CD4-positive, alpha-beta memory T cell (primary cell): ENCODE data around the gene SUMF1. TPM values are rescaled to one million over a fixed set of nuclear protein-coding genes. Genes with fewer than 3 reads are reported as not detected.
"Not testable (repeated sequence)": the region's sequence is repeated elsewhere in the genome, so short reads cannot be mapped to it uniquely, and the experiment has no call there.

ENCODE experiments used
- CTCF ChIA-PET: fragments of 350-600 bp; sonication (Branson Sonifier 250); formaldehyde crosslinking; loops from one replicate; lab custom pipeline; 2021; ENCODE audit warnings: inconsistent platforms; ENCODE audit not compliant: partially characterized antibody; lab: Charles Lee
- POLR2A ChIA-PET: fragments of 350-600 bp; sonication (Branson Sonifier 250); formaldehyde crosslinking; loops from one replicate; lab custom pipeline; 2021; ENCODE audit not compliant: partially characterized antibody; lab: Charles Lee
- DNase-seq, 5 donors: peaks; one replicate each; pipeline versions ENCODE4 v3.0.0 to v3.0.0-alpha.2; 2020 to 2022; ENCODE audit warnings: mixed read lengths in 1 of 5
- H3K27ac ChIP-seq: one replicate; pipeline ENCODE4 v1.7.0; 2013; ENCODE audit warnings: low read depth, low read length
- H3K27me3 ChIP-seq: 2 replicates; pipeline ENCODE4 v1.7.0; 2013; ENCODE audit warnings: mild to moderate bottlenecking, low read length, moderate library complexity; ENCODE audit not compliant: insufficient read depth
- H3K36me3 ChIP-seq: 2 replicates; pipeline ENCODE4 v1.7.0; 2013; ENCODE audit warnings: mild to moderate bottlenecking, low read length, moderate library complexity; ENCODE audit not compliant: insufficient read depth
- H3K4me1 ChIP-seq: 2 replicates; pipeline ENCODE4 v1.7.0; 2013; ENCODE audit warnings: mild to moderate bottlenecking, low read length, moderate library complexity; ENCODE audit not compliant: insufficient read depth
- H3K4me3 ChIP-seq, 2 donors: one replicate each; pipeline ENCODE4 v1.7.0; 2013; ENCODE audit warnings: low read length in 2 of 2, mild to moderate bottlenecking in 1 of 2
- H3K9me3 ChIP-seq, 2 donors: one replicate each; pipeline ENCODE4 v1.7.0; 2013; ENCODE audit warnings: low read length in 2 of 2, control low read depth in 1 of 2; ENCODE audit not compliant: control insufficient read depth in 1 of 2
- H3K27ac Mint-ChIP-seq, 7 donors: one replicate each; pipeline ENCODE4 v1.8.0; 2020 to 2021; ENCODE audit warnings: mixed read lengths in 7 of 7, mild to moderate bottlenecking in 6 of 7, inconsistent platforms in 3 of 7, moderate library complexity in 3 of 7
- H3K27me3 Mint-ChIP-seq, 2 donors: one replicate each; pipeline ENCODE4 v1.8.0; 2020 to 2021; ENCODE audit warnings: mixed read lengths in 2 of 2
- H3K36me3 Mint-ChIP-seq, 2 donors: one replicate each; pipeline ENCODE4 v1.8.0; 2020 to 2021; ENCODE audit warnings: mixed read lengths in 2 of 2, inconsistent platforms in 1 of 2, mild to moderate bottlenecking in 1 of 2
- H3K4me1 Mint-ChIP-seq, 4 donors: one replicate each; pipeline ENCODE4 v1.8.0; 2020 to 2021; ENCODE audit warnings: mixed read lengths in 4 of 4, mild to moderate bottlenecking in 1 of 4
- H3K4me3 Mint-ChIP-seq, 8 donors: one replicate each; pipeline ENCODE4 v1.8.0; 2020 to 2021; ENCODE audit warnings: mixed read lengths in 8 of 8, mild to moderate bottlenecking in 7 of 8, moderate library complexity in 6 of 8, inconsistent platforms in 3 of 8
- H3K9me3 Mint-ChIP-seq, 8 donors: one replicate each; pipeline ENCODE4 v1.8.0; 2020 to 2021; ENCODE audit warnings: mixed read lengths in 8 of 8, mild to moderate bottlenecking in 5 of 8, inconsistent platforms in 3 of 8, moderate library complexity in 1 of 8
- intact Hi-C: fragments of 100-400 bp; cut with micrococcal nuclease; formaldehyde crosslinking; loops from one replicate; pipeline ENCODE4 v1.15.1; 2023
- polyA plus RNA-seq, 2 donors: library from polyadenylated mRNA; unstranded; fragments of 300-500 nt; fragmentation: Illumina TruSeq; gene quantifications; one replicate each; pipeline ENCODE4 v1.2.3, GENCODE V29; 2021
- total RNA-seq, 2 experiments: library from RNA; stranded (reverse); gene quantifications; one replicate each; pipeline ENCODE4 v1.2.3, GENCODE V29; 2021

Gene SUMF1
- total and polyA plus RNA-seq, 4 experiments from 2014 or later, result 13.9 to 38.3 (median 22.3) TPM

- no peaks in the 10 kb centered on the region for H3K9me3 Mint-ChIP-seq
- no peak for DNase-seq
- POLR2A ChIA-PET, result interaction anchor here (0.7 to 1.0 kb wide), 2 partner anchors 29 to 54 kb away, joined by 4 read pairs; partner anchors contain the start of gene ITPR1
- H3K4me3 ChIP-seq, result no peak overlapping the region
- peaks cover 16% of the 10 kb centered on the region for H3K4me1 ChIP-seq
- intact Hi-C loops, result no loop called here
- H3K27ac ChIP-seq, result no peak overlapping the region
- no peaks in the 10 kb centered on the region for H3K27me3 ChIP-seq
- H3K36me3 Mint-ChIP-seq, result peaks cover 0 to 4% of the 10 kb centered on the region in 2 donors
- H3K4me3 Mint-ChIP-seq, result peak overlapping the region in 5 of 8 donors; percentile 14 to 45 (median 26)
- H3K4me1 Mint-ChIP-seq, result peaks cover 12 to 24% (median 17%) of the 10 kb centered on the region in 4 donors
- peak overlapping the region in 1 of 7 donors; percentile 59 for H3K27ac Mint-ChIP-seq
- H3K9me3 ChIP-seq, result no peaks in the 10 kb centered on the region
- no peaks in the 10 kb centered on the region for H3K36me3 ChIP-seq
- no peaks in the 10 kb centered on the region for H3K27me3 Mint-ChIP-seq
- CTCF ChIA-PET, result no interaction called here
These were observed 2.5 kb downstream of the SUMF1 start for GRCh38 chr3:4464576-4464975.

GRCh38 chr3:4462369-4463040 lies 4.6 kb downstream of the SUMF1 start:
- intact Hi-C loops, result no loop called here
- Histone ChIP-seq H3K27me3 (no peaks in the 10 kb centered on the region), H3K9me3 (no peaks in the 10 kb centered on the region), H3K36me3 (no peaks in the 10 kb centered on the region), H3K4me1 (peaks cover 15% of the 10 kb centered on the region), H3K4me3 (no peak overlapping the region), H3K27ac (no peak overlapping the region)
- Mint-ChIP-seq H3K36me3 (peaks cover 0 to 4% of the 10 kb centered on the region in 2 donors), H3K4me1 (peaks cover 12 to 22% (median 17%) of the 10 kb centered on the region in 4 donors), H3K9me3 (no peaks in the 10 kb centered on the region), H3K4me3 (no peak overlapping the region), H3K27ac (no peak overlapping the region), H3K27me3 (no peaks in the 10 kb centered on the region)
- ChIA-PET CTCF (interaction anchor here (1.1 to 1.9 kb wide), 2 partner anchors 27 to 171 kb away, joined by 3 to 7 read pairs; no protein-coding TSS in a partner anchor), POLR2A (interaction anchor here (2.4 kb wide), 1 partner anchor 31 kb away, joined by 9 read pairs; the partner anchor contains the start of gene ITPR1)
- DNase-seq, result no peak

- H3K9me3 ChIP-seq, result no peaks in the 10 kb centered on the region
- Mint-ChIP-seq H3K36me3 (peaks cover 0 to 1% of the 10 kb centered on the region in 2 donors), H3K4me1 (peaks cover 9 to 16% (median 11%) of the 10 kb centered on the region in 4 donors), H3K4me3 (no peak overlapping the region), H3K9me3 (no peaks in the 10 kb centered on the region), H3K27ac (peak overlapping the region in 1 of 7 donors; percentile 38), H3K27me3 (no peaks in the 10 kb centered on the region)
- ChIA-PET CTCF (interaction anchor here (1.1 kb wide), 1 partner anchor 26 kb away, joined by 3 read pairs; no protein-coding TSS in a partner anchor), POLR2A (interaction anchor here (2.4 kb wide), 1 partner anchor 32 kb away, joined by 9 read pairs; the partner anchor contains the start of gene ITPR1)
- no peaks in the 10 kb centered on the region for H3K36me3 ChIP-seq
- no peak overlapping the region for H3K4me3 ChIP-seq
- no peaks in the 10 kb centered on the region for H3K27me3 ChIP-seq
- intact Hi-C loops, result no loop called here
- peaks cover 11% of the 10 kb centered on the region for H3K4me1 ChIP-seq
- H3K27ac ChIP-seq, result no peak overlapping the region
- no peak for DNase-seq
These were observed 5.5 kb downstream of the SUMF1 start for GRCh38 chr3:4461468-4462090.

GRCh38 chr3:4460334-4460733 lies 6.7 kb downstream of the SUMF1 start:
- H3K27me3 Mint-ChIP-seq, result no peaks in the 10 kb centered on the region
- no peak for DNase-seq
- intact Hi-C loops, result no loop called here
- Histone ChIP-seq H3K27me3 (no peaks in the 10 kb centered on the region), H3K36me3 (no peaks in the 10 kb centered on the region), H3K9me3 (no peaks in the 10 kb centered on the region), H3K27ac (no peak overlapping the region), H3K4me3 (no peak overlapping the region), H3K4me1 (no peaks in the 10 kb centered on the region)
- peaks cover 0 to 6% (median 4%) of the 10 kb centered on the region in 4 donors for H3K4me1 Mint-ChIP-seq
- CTCF ChIA-PET, result no interaction called here
- no peak overlapping the region for H3K4me3 Mint-ChIP-seq
- POLR2A ChIA-PET, result interaction anchor here (0.6 kb wide), 1 partner anchor 43 kb away, joined by 3 read pairs; no protein-coding TSS in a partner anchor
- H3K27ac Mint-ChIP-seq, result no peak overlapping the region
- no peaks in the 10 kb centered on the region for H3K9me3 Mint-ChIP-seq
- H3K36me3 Mint-ChIP-seq, result peaks cover 0 to 1% of the 10 kb centered on the region in 2 donors

- Mint-ChIP-seq H3K4me1 (peaks cover 0 to 6% (median 5%) of the 10 kb centered on the region in 4 donors), H3K36me3 (peaks cover 0 to 1% of the 10 kb centered on the region in 2 donors), H3K27me3 (no peaks in the 10 kb centered on the region), H3K4me3 (no peak overlapping the region), H3K9me3 (no peaks in the 10 kb centered on the region), H3K27ac (no peak overlapping the region)
- Histone ChIP-seq H3K4me1 (no peaks in the 10 kb centered on the region), H3K4me3 (no peak overlapping the region), H3K9me3 (no peaks in the 10 kb centered on the region), H3K36me3 (no peaks in the 10 kb centered on the region), H3K27ac (no peak overlapping the region), H3K27me3 (no peaks in the 10 kb centered on the region)
- no peak for DNase-seq
- ChIA-PET CTCF (no interaction called here), POLR2A (no interaction called here)
- intact Hi-C loops, result no loop called here
These were observed 8.1 kb downstream of the SUMF1 start for GRCh38 chr3:4458961-4459360.

- H3K9me3 Mint-ChIP-seq, H3K4me1 Mint-ChIP-seq, H3K27me3 ChIP-seq, H3K4me3 ChIP-seq, H3K4me1 ChIP-seq, H3K9me3 ChIP-seq, POLR2A ChIA-PET, H3K36me3 Mint-ChIP-seq, H3K4me3 Mint-ChIP-seq, CTCF ChIA-PET, H3K27ac Mint-ChIP-seq, H3K36me3 ChIP-seq, H3K27ac ChIP-seq, H3K27me3 Mint-ChIP-seq, DNase-seq, intact Hi-C loops: not testable (repeated sequence)
These were observed 10.3 kb downstream of the SUMF1 start for GRCh38 chr3:4456780-4457179.

GRCh38 chr3:4454142-4454541 lies 12.9 kb downstream of the SUMF1 start:
- Histone ChIP-seq H3K9me3 (no peaks in the 10 kb centered on the region), H3K36me3 (peaks cover 13% of the 10 kb centered on the region), H3K27ac (no peak overlapping the region), H3K4me3 (no peak overlapping the region), H3K27me3 (no peaks in the 10 kb centered on the region), H3K4me1 (no peaks in the 10 kb centered on the region)
- POLR2A ChIA-PET, result no interaction called here
- Mint-ChIP-seq H3K4me1 (peaks cover 0 to 6% (median under 1%) of the 10 kb centered on the region in 4 donors), H3K27ac (no peak overlapping the region), H3K9me3 (no peaks in the 10 kb centered on the region), H3K36me3 (peaks cover 21 to 27% of the 10 kb centered on the region in 2 donors), H3K27me3 (no peaks in the 10 kb centered on the region), H3K4me3 (no peak overlapping the region)
- CTCF ChIA-PET, result no interaction called here
- no peak for DNase-seq
- intact Hi-C loops, result no loop called here
